HG02588 (cell line): ENCODE measurements around the gene RGR.
A peak's percentile ranks its signal among the peaks of the same experiment; 100 is the strongest.
"Not testable (repeated sequence)": the region's sequence is repeated elsewhere in the genome, so short reads cannot be mapped to it uniquely, and the experiment has no call there.

ENCODE experiments used
- ATAC-seq: cut with Tn5 transposase; IDR thresholded peaks from one replicate; pipeline ENCODE4 v1.9.1; 2021; ENCODE audit warnings: mild to moderate bottlenecking, moderate library complexity; ENCODE audit not compliant: unreplicated experiment

RGR gene

GRCh38 chr10:84256510-84257342, 11.9 kb downstream of the RGR start:
- no peak for ATAC-seq

DNA sequence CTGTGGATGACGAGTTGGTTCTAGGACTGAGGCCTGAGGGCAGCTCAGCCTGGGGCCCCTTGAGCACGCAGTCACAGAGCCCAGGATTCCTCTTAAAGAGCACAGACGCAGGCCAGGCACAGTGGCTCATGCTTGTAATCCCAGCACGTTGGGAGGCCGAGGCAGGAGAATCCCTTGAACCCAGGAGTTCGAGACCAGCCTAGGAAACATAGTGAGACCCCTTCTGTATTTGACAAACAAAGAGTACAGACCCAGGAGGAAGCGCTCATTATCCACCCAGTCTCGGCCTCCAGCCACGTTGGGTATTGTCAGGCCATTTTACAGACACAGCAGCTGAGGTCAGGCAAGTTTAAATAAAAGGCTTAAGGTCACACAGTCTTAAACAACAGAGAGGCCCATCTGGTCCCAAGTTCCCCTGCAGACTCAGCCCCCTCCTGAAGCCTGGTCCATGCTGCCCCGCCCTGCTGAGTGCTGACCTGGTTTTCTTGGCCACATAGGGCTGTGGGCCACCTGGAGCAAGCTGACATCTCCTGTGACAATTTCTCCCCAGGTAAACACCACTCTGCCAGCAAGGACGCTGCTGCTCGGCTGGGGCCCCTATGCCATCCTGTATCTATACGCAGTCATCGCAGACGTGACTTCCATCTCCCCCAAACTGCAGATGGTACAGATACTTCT, 12.6 kb downstream of the RGR start:
- ATAC-seq = no peak

- ATAC-seq = no peak
These were observed 13.3 kb downstream of the RGR start for GRCh38 chr10:84258034-84258695.

- ATAC-seq = no peak
These were observed 16.5 kb downstream of the RGR start for GRCh38 chr10:84261236-84261915.

- ATAC-seq = no peak
These were observed 17.5 kb downstream of the RGR start for GRCh38 chr10:84262190-84262956.

GRCh38 chr10:84263716-84264115, 18.9 kb downstream of the RGR start:
- no peak for ATAC-seq

DNA sequence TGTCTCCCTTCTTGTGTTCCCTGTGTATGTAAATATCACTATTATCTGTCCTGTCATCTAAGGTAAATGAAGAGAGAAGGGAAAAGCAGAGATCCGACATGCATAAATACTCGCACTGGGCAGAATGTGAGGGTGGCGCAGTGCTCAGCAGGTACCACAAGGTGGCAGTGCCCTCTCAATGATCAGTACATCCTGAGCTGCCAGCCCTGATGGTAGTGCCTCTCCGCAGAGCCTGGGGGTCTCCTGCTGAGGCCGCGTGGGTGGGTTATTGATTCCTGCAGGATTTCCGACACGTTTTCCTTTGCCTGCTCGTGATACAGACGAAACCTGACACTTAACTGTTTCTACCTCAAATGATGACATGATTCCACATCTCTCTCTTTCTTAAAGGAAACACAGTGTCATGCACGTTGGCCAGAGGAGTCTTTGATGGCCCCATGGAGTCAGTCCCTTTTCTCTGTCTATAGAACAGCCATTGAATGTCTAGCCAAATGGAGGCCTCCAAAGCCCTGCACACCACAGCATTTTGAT, 19.8 kb downstream of the RGR start:
- peak; percentile 91 for ATAC-seq

DNA sequence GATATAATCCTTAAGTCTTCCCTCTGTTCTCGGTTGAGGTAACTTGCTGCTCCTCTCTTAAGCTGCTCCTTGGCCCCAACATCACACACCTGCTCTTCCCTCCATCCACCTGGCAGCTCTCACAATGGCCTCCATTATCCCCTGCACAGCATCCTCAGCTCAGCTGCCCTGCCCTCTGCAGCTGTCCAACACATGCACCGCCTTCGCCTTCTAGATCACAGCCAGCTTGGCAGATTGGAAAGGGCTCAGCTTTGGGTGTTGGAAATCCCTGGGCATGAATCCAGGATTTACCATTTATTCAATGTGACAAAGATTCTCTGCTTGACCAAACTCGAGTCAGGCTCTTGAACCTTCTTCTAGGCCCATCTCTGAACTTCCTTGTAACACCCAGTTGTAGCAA, 20.6 kb downstream of the RGR start:
- no peak for ATAC-seq

DNA sequence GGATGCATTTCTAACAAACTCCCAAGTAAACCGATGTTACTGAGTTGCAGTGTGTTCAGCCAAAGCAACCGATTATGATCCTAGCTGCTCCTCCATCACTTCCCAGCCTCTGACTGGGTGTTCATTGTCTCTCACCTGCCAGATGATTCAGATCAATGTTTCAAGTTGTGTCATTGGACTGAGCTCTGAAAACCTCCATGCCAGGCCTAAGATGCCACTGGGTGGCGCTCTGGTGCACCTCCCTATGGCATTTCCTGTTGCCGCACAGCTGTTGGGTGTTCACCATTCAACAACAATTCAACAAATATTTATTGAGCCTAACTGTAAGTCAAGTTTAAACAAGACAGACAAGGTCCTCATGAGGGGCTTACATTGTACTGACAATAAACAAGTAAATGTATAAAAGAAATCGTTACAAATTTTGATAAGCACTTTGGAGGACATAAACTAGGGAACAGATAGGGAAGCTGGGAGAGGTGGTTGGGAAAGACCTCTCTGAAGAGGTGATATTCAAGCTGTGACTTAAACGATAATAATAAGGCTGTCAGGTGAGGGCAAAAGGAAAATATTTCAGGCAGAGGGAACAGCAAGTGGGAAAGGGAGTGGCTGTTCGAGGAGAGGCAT, 22.8 kb downstream of the RGR start:
- ATAC-seq = no peak

DNA sequence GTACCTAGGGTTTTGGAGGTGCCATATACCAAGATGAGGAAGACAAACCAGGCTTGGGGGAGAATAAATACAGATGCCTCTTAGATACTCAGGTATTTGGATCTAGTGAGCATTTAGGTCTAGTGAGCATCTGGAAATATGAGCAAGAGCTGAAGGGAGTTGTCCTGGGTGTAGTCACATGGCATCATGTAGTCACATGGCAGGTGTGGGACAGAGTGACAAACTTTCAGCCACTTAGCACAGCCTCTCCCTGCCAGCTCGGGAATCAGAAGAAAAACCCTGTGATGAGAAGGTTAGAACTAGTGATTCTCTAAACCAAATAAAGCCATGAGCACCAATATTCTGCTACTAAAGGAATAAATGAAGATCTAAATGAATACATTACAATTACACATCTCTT, 24.3 kb downstream of the RGR start:
- no peak for ATAC-seq

GRCh38 chr10:84269773-84270172, 24.9 kb downstream of the RGR start:
- no peak for ATAC-seq

DNA sequence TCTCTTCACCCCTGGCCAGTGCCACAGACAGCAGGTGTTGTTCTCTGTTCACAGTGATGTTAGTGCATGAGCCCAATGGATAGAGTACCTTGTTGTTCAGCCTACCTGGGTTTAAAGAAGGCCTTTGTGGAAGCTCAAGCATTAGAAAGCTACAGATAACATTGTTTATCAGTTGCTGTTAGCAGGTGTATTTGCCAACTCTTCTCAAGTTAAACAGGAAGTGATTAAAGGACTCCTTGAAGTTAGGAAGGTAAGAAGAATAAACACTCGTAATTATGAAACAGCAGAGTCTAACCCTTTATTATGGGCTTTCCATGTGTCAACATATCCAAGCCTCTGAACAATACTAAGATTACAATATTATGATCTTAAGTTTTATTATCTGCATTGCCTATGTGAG, 25.9 kb downstream of the RGR start:
- ATAC-seq = no peak

- ATAC-seq = not testable (repeated sequence)
These were observed 35.1 kb downstream of the RGR start for GRCh38 chr10:84279876-84280475.

GRCh38 chr10:84286695-84287094, 41.8 kb downstream of the RGR start:
- ATAC-seq = no peak

DNA sequence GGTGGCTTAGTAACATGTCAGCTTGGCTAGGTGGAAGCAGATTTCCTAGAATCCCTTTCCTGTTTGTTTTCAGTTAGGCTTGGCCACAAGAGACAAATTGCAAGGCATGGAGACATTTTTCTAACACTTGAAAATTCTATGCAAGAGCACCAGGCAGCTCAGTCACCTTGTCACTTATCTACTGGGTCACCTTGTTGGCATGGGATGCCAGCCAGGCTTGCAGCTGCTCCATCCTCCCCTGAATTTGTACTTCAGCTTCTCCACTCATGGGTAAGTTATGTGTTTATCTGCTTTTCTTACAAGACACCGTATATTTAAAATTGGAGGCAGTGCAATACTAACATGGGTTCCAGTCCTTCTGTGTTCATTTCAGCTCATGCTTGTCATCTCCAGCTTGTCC, 43.3 kb downstream of the RGR start:
- no peak for ATAC-seq

DNA sequence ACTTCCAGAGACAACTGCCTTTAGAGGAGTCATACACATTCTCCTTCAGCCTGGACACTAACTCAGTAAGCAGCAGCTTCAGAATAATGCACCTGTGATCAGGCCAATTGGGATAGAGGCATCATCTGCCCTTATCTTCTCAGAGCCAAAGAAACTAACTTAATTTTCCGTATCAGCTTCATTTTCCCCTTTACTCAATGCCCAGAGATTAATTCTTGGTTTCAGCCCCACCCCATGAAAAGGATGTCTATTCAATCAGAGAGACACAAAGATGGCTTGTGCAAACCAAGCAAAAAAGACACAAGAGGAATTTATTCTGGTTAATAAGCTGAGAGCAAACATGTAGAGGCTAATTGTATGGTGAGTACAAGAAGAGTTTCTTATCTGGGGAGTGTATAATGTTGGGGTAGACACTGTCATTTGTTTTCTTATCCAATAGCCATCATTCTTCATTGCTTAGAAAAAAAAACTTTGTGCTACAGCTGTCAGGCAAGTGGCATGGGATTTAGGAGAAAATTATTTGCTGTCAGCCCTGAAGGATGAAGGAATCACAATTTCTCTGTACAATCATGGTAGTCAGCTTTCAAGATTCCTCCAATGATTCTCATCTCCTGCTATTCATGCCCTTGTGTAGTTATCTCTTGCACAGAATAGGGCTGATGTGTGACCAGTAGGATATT, 44.8 kb downstream of the RGR start:
- no peak for ATAC-seq

DNA sequence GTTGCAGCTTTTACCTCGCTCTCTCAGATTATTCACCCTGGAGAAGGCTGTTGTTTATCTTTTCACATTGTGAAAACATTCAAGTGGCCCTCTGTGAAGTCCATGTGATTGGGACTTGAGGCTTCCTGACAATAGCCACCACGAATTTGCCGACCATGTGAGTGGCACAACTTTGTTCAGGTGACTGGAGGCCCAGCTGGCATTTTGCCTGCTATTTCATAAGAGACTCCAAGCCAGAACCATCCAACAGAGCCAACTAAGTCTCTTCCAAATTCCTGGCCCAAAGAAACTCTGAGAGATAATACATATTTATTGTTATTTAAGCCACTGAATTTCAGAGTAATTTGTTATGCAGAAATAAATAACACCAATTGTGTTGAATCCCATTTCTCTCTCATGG, 45.4 kb downstream of the RGR start:
- no peak for ATAC-seq

GRCh38 chr10:84291384-84291783, 46.5 kb downstream of the RGR start:
- ATAC-seq = no peak

GRCh38 chr10:84292502-84292901, 47.6 kb downstream of the RGR start:
- peak; percentile 54 for ATAC-seq
